ENCODE results near the gene TMEM270. TPM values are rescaled to one million over a fixed set of nuclear protein-coding genes. Genes with fewer than 3 reads are reported as not detected.

TMEM270 gene
- polyA plus RNA-seq, 2 of the 4 experiments (the other 2 are of a cell fraction) = not detected

DNA sequence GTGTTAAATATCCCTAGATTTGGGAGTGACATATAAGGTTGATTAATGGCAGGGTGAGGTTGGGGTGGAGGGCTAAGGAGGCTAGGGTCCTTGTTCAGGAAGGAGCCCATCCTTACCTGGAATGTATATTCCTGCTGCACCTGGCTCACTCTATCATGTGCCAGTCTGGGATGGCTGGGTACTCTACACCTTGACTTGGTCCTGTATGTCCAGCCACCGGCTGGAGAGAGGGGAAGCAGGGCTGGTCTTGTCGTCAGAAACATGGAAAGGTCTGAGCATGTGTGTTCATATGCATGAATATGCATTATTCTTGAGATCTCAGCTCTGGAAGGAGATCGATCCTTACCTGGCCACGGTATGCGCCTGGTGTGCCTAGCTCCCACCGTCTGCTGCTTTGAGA, 33.2 kb downstream of the TMEM270 start:
- DNase-seq (ENCODE audit: low read depth in 1 of 2, low spot score in 1 of 2) (no peak), ATAC-seq (peak in 1 of 2 experiments; percentile 20; a peak in 2 of 6 replicates), FAIRE-seq (no peak)
- ChIA-PET CTCF (interaction anchor here (0.8 to 5.0 kb wide), 5 partner anchors 11 to 132 kb away, joined by 3 to 22 read pairs (median 3); no protein-coding TSS in a partner anchor), POLR2A (no interaction called here)
- TF ChIP-seq HOXB13 (CRISPR knock-in tag; IDR thresholded peaks at IDR 0.05; ENCODE audit: low read depth) (no peak), KDM1A (IDR thresholded peaks at IDR 0.05; ENCODE audit: low read depth) (no peak), TFCP2L1 (CRISPR knock-in tag; IDR thresholded peaks at IDR 0.05) (no peak), EHMT2 (IDR thresholded peaks at IDR 0.05; ENCODE audit: low read depth) (no peak), CBX8 (IDR thresholded peaks at IDR 0.05) (no peak), HEYL (CRISPR knock-in tag; IDR thresholded peaks at IDR 0.05) (no peak), NPAS2 (CRISPR knock-in tag; IDR thresholded peaks at IDR 0.05; ENCODE audit: borderline replicate concordance) (no peak), ZNF302 (CRISPR knock-in tag; IDR thresholded peaks at IDR 0.05) (no peak), CHD2 (IDR thresholded peaks at IDR 0.05; ENCODE audit: low read length, partially characterized antibody) (no peak)
- WGBS (ENCODE audit: missing lambda C conversion rate) = 76% methylated on average over 6 of the region's 6 CpGs
- Histone ChIP-seq H3K4me2 (peak overlapping the region; percentile 38; the same call in 2 of the 3 replicates), H3K27ac (peak overlapping the region; percentile 35 to 75; a peak in 5 of 6 replicates), H3K4me3 (no peak overlapping the region), H3K9me3 (peaks cover 5% of the 10 kb centered on the region; the same call in 2 of the 3 replicates), H3K4me1 (peaks cover 35% of the 10 kb centered on the region)

DNA sequence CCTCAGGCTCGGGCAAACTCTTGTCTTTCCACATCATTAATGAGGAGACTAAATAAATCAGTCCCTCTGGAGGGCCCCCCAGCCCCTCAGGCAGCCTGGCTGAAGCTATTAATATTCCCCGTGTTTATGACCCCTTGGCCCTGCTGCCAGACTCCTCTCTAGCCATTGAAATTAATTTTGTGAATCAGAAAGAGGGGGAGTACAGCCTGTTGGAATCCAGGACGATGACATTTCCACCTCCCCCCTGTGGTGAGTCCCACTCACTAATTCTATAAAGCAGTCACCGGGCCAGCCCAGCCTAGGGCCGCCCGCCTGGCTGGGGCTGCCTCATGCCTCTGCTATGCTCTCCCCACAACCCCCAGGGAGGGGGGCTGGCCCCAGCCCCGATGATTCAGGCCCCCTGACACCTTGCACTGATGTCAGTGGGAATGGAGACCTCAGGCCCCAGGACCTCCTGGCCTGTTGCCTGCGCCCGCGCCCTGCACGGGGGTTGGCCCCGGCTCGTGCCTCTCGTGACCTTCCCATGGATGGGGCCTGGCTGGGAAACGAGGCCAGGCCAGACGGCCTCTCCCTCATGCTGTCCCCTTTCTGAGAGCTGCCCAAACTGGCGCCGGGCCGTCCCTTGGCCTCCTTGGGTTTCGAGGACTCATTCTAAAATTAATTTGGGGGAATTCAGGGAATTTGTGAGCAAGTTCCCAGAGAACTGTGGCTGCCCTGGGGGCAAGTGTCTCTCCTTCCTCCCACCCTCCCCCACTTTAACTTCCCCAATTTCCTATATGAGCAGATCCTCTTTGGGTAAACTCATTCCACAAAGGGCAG, 34.0 kb downstream of the TMEM270 start:
- TF ChIP-seq EP300 (IDR thresholded peaks at IDR 0.05) (peak; percentile 12 to 69; a peak in 1 of 5 replicates), BHLHE40 (IDR thresholded peaks at IDR 0.05; ENCODE audit: low read depth, low read length) (peak; percentile 80), JUN (IDR thresholded peaks at IDR 0.05) (peak in 1 of 2 experiments; percentile 75; a peak in 2 of 5 replicates), RARB (CRISPR knock-in tag; IDR thresholded peaks at IDR 0.05) (0 out of 2 replicates have a peak, but pooled peaks have one; percentile 33), CEBPB (IDR thresholded peaks at IDR 0.05) (peak in 1 of 2 experiments; percentile 31; a peak in 1 of 4 replicates), HOXA7 (CRISPR knock-in tag; IDR thresholded peaks at IDR 0.05) (no peak), NFE2L2 (conservative IDR thresholded peaks at IDR 0.05; ENCODE audit: low read length) (no peak), CHD4 (IDR thresholded peaks at IDR 0.05; ENCODE audit: borderline replicate concordance) (no peak), GATA3 (IDR thresholded peaks at IDR 0.05; ENCODE audit: borderline replicate concordance) (peak; percentile 77; the same call in 1 of the 2 replicates), FOSL2 (IDR thresholded peaks at IDR 0.05) (peak; percentile 37; the same call in 1 of the 2 replicates), FOSL2 (CRISPR knock-in tag; IDR thresholded peaks at IDR 0.05) (peak; percentile 84), RCOR1 (IDR thresholded peaks at IDR 0.05; ENCODE audit: low read depth, low read length) (no peak), JUNB (IDR thresholded peaks at IDR 0.05) (peak; percentile 70)
- TF ChIP-seq, protein P1, sequence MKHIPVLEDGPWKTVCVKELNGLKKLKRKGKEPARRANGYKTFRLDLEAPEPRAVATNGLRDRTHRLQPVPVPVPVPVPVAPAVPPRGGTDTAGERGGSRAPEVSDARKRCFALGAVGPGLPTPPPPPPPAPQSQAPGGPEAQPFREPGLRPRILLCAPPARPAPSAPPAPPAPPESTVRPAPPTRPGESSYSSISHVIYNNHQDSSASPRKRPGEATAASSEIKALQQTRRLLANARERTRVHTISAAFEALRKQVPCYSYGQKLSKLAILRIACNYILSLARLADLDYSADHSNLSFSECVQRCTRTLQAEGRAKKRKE (CRISPR knock-in tag; IDR thresholded peaks at IDR 0.05; ENCODE audit: low read depth) = peak; percentile 72; the same call in 1 of the 2 replicates
- TF ChIP-seq, protein P2, sequence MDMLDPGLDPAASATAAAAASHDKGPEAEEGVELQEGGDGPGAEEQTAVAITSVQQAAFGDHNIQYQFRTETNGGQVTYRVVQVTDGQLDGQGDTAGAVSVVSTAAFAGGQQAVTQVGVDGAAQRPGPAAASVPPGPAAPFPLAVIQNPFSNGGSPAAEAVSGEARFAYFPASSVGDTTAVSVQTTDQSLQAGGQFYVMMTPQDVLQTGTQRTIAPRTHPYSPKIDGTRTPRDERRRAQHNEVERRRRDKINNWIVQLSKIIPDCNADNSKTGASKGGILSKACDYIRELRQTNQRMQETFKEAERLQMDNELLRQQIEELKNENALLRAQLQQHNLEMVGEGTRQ (IDR thresholded peaks at IDR 0.05) = peak; percentile 22; the same call in 1 of the 2 replicates
- TF ChIP-seq, protein P3, sequence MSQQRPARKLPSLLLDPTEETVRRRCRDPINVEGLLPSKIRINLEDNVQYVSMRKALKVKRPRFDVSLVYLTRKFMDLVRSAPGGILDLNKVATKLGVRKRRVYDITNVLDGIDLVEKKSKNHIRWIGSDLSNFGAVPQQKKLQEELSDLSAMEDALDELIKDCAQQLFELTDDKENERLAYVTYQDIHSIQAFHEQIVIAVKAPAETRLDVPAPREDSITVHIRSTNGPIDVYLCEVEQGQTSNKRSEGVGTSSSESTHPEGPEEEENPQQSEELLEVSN (IDR thresholded peaks at IDR 0.05; ENCODE audit: borderline replicate concordance, low read depth) = peak; percentile 72
- TF ChIP-seq, protein P4, sequence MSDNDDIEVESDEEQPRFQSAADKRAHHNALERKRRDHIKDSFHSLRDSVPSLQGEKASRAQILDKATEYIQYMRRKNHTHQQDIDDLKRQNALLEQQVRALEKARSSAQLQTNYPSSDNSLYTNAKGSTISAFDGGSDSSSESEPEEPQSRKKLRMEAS (IDR thresholded peaks at IDR 0.05) = peak; percentile 90

More for the DNA sequence above, 34.0 kb downstream of the TMEM270 start:
- Histone ChIP-seq H3K9me3 (peaks cover 5% of the 10 kb centered on the region; the same call in 2 of the 3 replicates), H3K27ac (peak overlapping the region; percentile 35 to 75; a peak in 5 of 6 replicates), H3K4me3 (no peak overlapping the region), H3K4me1 (peaks cover 35% of the 10 kb centered on the region), H3K4me2 (peak overlapping the region; percentile 38)
- ChIA-PET POLR2A (interaction anchor here (0.5 kb wide), 1 partner anchor 763 kb away, joined by 3 read pairs; the partner anchor contains the start of gene GTF2I), CTCF (interaction anchor here (0.8 to 5.0 kb wide), 5 partner anchors 11 to 131 kb away, joined by 3 to 22 read pairs (median 3); no protein-coding TSS in a partner anchor)
- FAIRE-seq (no peak), ATAC-seq (peak; percentile 84 to 90), DNase-seq (ENCODE audit: low read depth in 1 of 2, low spot score in 1 of 2) (peak; percentile 67 to 76)
- 36% methylated on average over 9 of the region's 20 CpGs for WGBS (ENCODE audit: missing lambda C conversion rate)
